HEK293T (cell line): ENCODE measurements around the gene ATP2B2.

Source experiments
- BHLHE40 ChIP-seq: fragments of 450-650 bp; IDR thresholded peaks from 2 replicates; pipeline ENCODE4 v1.6.1; 2016; ENCODE audit warnings: mild to moderate bottlenecking, moderate library complexity, borderline replicate concordance
- ELF4 ChIP-seq: fragments of 450-650 bp; IDR thresholded peaks from 2 replicates; pipeline ENCODE4 v1.6.1; 2017; ENCODE audit warnings: antibody characterized with exemption
- FOXA1 ChIP-seq: fragments of 450-650 bp; IDR thresholded peaks from 2 replicates; pipeline ENCODE4 v1.6.1; 2016; ENCODE audit warnings: mild to moderate bottlenecking
- FOXK2 ChIP-seq: fragments of 450-650 bp; IDR thresholded peaks from 2 replicates; pipeline ENCODE4 v1.6.1; 2016; ENCODE audit warnings: mild to moderate bottlenecking
- FOXM1 ChIP-seq: fragments of 450-650 bp; IDR thresholded peaks from 2 replicates; pipeline ENCODE4 v1.6.1; 2017; ENCODE audit warnings: mild to moderate bottlenecking, borderline replicate concordance
- HDGF ChIP-seq: fragments of 450-650 bp; IDR thresholded peaks from 2 replicates; pipeline ENCODE4 v1.6.1; 2017; ENCODE audit warnings: antibody characterized with exemption, borderline replicate concordance
- L3MBTL2 ChIP-seq: fragments of 450-650 bp; conservative IDR thresholded peaks from 2 replicates; pipeline ENCODE4 v1.6.1; 2016; ENCODE audit warnings: mild to moderate bottlenecking
- LEF1 ChIP-seq: fragments of 450-650 bp; IDR thresholded peaks from 2 replicates; pipeline ENCODE4 v1.6.1; 2017; ENCODE audit warnings: mild to moderate bottlenecking, borderline replicate concordance
- NFRKB ChIP-seq: fragments of 450-650 bp; IDR thresholded peaks from 2 replicates; pipeline ENCODE4 v1.6.1; 2016; ENCODE audit warnings: mild to moderate bottlenecking, moderate library complexity
- SP1 ChIP-seq: fragments of 450-650 bp; IDR thresholded peaks from 2 replicates; pipeline ENCODE4 v1.6.1; 2017
- SUZ12 ChIP-seq: fragments of 450-650 bp; IDR thresholded peaks from 2 replicates; pipeline ENCODE4 v1.6.1; 2016; ENCODE audit warnings: mild to moderate bottlenecking
- TARDBP ChIP-seq: fragments of 450-650 bp; IDR thresholded peaks from 2 replicates; pipeline ENCODE4 v1.6.1; 2016

DNA sequence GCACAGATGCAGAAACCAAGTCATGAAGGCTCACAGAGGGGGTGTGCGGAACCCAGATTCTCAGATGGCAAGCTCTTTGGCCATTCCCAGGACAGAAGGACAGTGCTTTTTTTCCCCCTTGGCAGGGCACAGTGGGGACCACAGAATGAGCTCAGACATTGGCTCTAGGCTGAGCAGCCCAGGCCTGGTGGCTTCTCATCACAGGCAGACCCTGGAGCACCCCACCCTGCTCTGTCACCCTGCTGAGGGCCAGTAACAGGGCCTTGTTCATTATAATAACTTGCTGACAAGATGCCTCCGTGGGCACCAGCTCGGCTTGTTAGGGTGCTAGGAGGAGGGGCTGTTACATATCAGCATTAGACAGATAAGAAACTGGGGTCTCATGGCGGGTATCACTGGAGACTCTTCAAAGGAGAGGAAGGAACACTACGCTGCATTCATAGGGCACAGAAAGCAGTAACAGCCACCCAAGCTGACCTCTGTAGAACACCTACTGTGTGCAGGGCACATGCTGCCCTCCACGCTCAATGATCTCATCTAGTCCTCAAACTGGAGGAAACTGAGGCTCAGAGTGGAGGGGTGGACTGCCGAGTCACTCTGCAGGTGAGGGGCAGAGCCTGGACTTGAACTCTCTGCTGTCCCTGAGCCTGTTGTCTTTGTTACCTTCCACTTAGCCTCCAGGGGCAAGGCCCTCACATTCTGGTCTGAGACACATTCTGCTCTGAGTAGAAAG, 114.6 kb downstream of the ATP2B2 start:
- TF ChIP-seq TARDBP (no peak), FOXM1 (no peak), SUZ12 (no peak), ELF4 (no peak), NFRKB (no peak), HDGF (no peak), FOXK2 (no peak), SP1 (no peak), LEF1 (no peak), BHLHE40 (no peak), FOXA1 (no peak), L3MBTL2 (no peak)
